ENCODE measurements around the gene NRXN3.

Gene NRXN3

GRCh38 chr14:79721399-79722084 lies 1551.4 kb downstream of the NRXN3 start:
- DNase-seq: no peak
- no peak overlapping the region for H3K27ac Mint-ChIP-seq
- no peak for TF ChIP-seq CTCF (IDR thresholded peaks at IDR 0.05)
- H3K4me3 Mint-ChIP-seq: no peak overlapping the region
- H3K9me3 Mint-ChIP-seq: no peaks in the 10 kb centered on the region
- H3K27me3 Mint-ChIP-seq (ENCODE audit: low read depth, poor library complexity): no peaks in the 10 kb centered on the region
- H3K36me3 Mint-ChIP-seq (ENCODE audit: low read depth): no peaks in the 10 kb centered on the region
- peaks cover 7% of the 10 kb centered on the region for H3K4me1 Mint-ChIP-seq

DNA sequence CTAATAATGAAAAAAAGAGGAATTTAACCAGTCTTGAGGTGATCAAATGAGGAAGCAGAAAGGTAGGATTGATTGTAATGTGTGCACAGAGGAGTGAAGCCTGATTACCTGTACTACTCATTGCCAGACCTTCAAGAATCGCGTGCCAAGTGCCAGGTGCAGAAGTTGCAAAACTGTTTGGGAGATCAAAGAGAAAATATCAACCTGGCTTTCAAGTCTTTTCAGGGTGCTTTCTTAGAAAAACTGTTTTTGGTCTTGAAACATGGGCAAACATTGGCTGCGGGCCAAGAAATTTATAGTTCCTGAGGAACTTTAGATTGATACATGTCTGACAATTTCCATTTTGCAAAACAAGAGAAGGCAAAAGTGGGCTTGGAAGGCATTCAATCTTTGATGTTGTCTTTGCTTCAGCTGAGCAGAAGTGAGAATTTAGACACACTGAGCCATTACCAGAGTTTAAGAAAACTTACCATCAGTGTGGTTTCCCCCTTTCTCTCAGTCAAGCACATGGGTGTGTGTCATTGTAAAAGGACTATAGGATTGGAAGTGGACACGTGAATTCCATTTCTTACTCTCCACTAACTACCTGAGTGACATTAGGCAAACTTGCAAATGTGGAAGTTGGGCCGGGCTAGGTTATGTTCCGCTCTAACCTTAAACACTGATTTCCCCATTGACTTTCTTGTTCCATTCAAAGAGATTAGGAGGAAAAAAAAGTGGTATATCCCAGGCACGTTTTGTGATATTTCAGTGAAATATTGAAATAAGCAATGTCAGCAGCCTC lies 1555.0 kb downstream of the NRXN3 start:
- H3K27ac Mint-ChIP-seq: no peak overlapping the region
- H3K27me3 Mint-ChIP-seq (ENCODE audit: low read depth, poor library complexity): no peaks in the 10 kb centered on the region
- TF ChIP-seq CTCF (IDR thresholded peaks at IDR 0.05): no peak
- no peaks in the 10 kb centered on the region for H3K36me3 Mint-ChIP-seq (ENCODE audit: low read depth)
- no peaks in the 10 kb centered on the region for H3K9me3 Mint-ChIP-seq
- peaks cover 21% of the 10 kb centered on the region for H3K4me1 Mint-ChIP-seq
- no peak overlapping the region for H3K4me3 Mint-ChIP-seq
- no peak for DNase-seq

GRCh38 chr14:79727900-79728299 lies 1557.7 kb downstream of the NRXN3 start:
- Mint-ChIP-seq H3K27me3 (ENCODE audit: low read depth, poor library complexity) (no peaks in the 10 kb centered on the region), H3K9me3 (no peaks in the 10 kb centered on the region), H3K4me3 (no peak overlapping the region), H3K4me1 (peaks cover 21% of the 10 kb centered on the region), H3K27ac (no peak overlapping the region), H3K36me3 (ENCODE audit: low read depth) (no peaks in the 10 kb centered on the region)
- no peak for TF ChIP-seq CTCF (IDR thresholded peaks at IDR 0.05)
- DNase-seq: no peak

GRCh38 chr14:79728331-79728730 lies 1558.2 kb downstream of the NRXN3 start:
- no peak for DNase-seq
- TF ChIP-seq CTCF (IDR thresholded peaks at IDR 0.05): no peak
- Mint-ChIP-seq H3K4me1 (peaks cover 21% of the 10 kb centered on the region), H3K4me3 (no peak overlapping the region), H3K9me3 (no peaks in the 10 kb centered on the region), H3K36me3 (ENCODE audit: low read depth) (no peaks in the 10 kb centered on the region), H3K27me3 (ENCODE audit: low read depth, poor library complexity) (no peaks in the 10 kb centered on the region), H3K27ac (no peak overlapping the region)

GRCh38 chr14:79729731-79730130 lies 1559.6 kb downstream of the NRXN3 start:
- no peak for DNase-seq
- TF ChIP-seq CTCF (IDR thresholded peaks at IDR 0.05): no peak
- Mint-ChIP-seq H3K4me1 (peaks cover 14% of the 10 kb centered on the region), H3K9me3 (no peaks in the 10 kb centered on the region), H3K36me3 (ENCODE audit: low read depth) (no peaks in the 10 kb centered on the region), H3K27ac (no peak overlapping the region), H3K27me3 (ENCODE audit: low read depth, poor library complexity) (no peaks in the 10 kb centered on the region), H3K4me3 (no peak overlapping the region)

All from nephron progenitor cell (in vitro differentiated cells).